ENCODE measurements around the gene CTRB1. TPM values are rescaled to one million over a fixed set of nuclear protein-coding genes. Genes with fewer than 3 reads are reported as not detected.

The CTRB1 gene
- total RNA-seq, 1 experiment from 2014 or later = not detected

- H4K20me1 ChIP-seq (ENCODE audit: control insufficient read depth, insufficient read depth, insufficient read length) = no peaks in the 10 kb centered on the region
- no peak for DNase-seq
These were observed 27.9 kb downstream of the CTRB1 start for GRCh38 chr16:75246504-75247205.

More at GRCh38 chr16:75246504-75247205, 27.9 kb downstream of the CTRB1 start:
- H2AFZ ChIP-seq (ENCODE audit: low read length) = no peak overlapping the region
- Mint-ChIP-seq H3K27ac (peak overlapping the region; percentile 83 to 97 (median 84)), H3K4me3 (no peak overlapping the region; a peak in 1 of 5 replicates), H3K27me3 (ENCODE audit: low read depth) (no peaks in the 10 kb centered on the region; the same call in 1 of the 2 replicates), H3K9me3 (no peaks in the 10 kb centered on the region), H3K4me1 (peaks cover 43 to 50% of the 10 kb centered on the region in 2 experiments), H3K36me3 (ENCODE audit: insufficient read depth in 1 of 3, low read depth in 3 of 3) (peaks cover 18 to 24% (median 19%) of the 10 kb centered on the region in 3 experiments; a peak in 6 of 7 replicates)
- no peak overlapping the region for H4K5ac ChIP-seq (ENCODE audit: insufficient read length, low read depth, low read length)
- H3K4me2 ChIP-seq (ENCODE audit: insufficient read depth, insufficient read length, low read length) = no peak overlapping the region
- H2BK15ac ChIP-seq (ENCODE audit: low read depth, low read length) = no peak overlapping the region
- H3K9ac ChIP-seq (ENCODE audit: extremely low read depth, insufficient read length, low read length) = no peak overlapping the region
- no CpG with 5 or more reads among the region's 12 CpGs for WGBS (ENCODE audit: extremely low coverage, insufficient read length, low lambda C conversion rate)
- H3K14ac ChIP-seq (ENCODE audit: insufficient read depth, low read length) = no peak overlapping the region; the same call in 1 of the 2 replicates
- H2BK20ac ChIP-seq (ENCODE audit: low read depth, low read length, poor library complexity, severe bottlenecking) = no peak overlapping the region
- no peak overlapping the region for H3K56ac ChIP-seq (ENCODE audit: insufficient read length, low read depth, low read length)
- H2BK12ac ChIP-seq (ENCODE audit: insufficient read length, low read depth, low read length) = no peak overlapping the region
- no peak overlapping the region for H2AK5ac ChIP-seq (ENCODE audit: insufficient read length, low read length)
- no peaks in the 10 kb centered on the region for H3K9me3 ChIP-seq (ENCODE audit: control insufficient read depth, low read depth, low read length)
- TF ChIP-seq CTCF (conservative IDR thresholded peaks at IDR 0.05) = no peak
- H2BK5ac ChIP-seq (ENCODE audit: insufficient read length, low read length) = no peak overlapping the region
- no peak overlapping the region for H3K23ac ChIP-seq (ENCODE audit: insufficient read length, low read depth, low read length)
- peaks cover 13% of the 10 kb centered on the region for H3K79me1 ChIP-seq (ENCODE audit: insufficient read depth, low read depth, low read length, poor library complexity, severe bottlenecking)
- peaks cover 2% of the 10 kb centered on the region; the same call in 1 of the 2 replicates for H3K4me1 ChIP-seq (ENCODE audit: insufficient read depth, low read length)
- peaks cover 6% of the 10 kb centered on the region for H3K23me2 ChIP-seq (ENCODE audit: insufficient read length, low read depth, low read length, poor library complexity, severe bottlenecking)
- no peak overlapping the region for H3K27ac ChIP-seq (ENCODE audit: insufficient read length, low read depth, low read length)
- no peak overlapping the region for H3K4ac ChIP-seq (ENCODE audit: low read depth, low read length)
- no peak overlapping the region for H3K18ac ChIP-seq (ENCODE audit: insufficient read length, low read depth, low read length)
- no peak overlapping the region for H4K8ac ChIP-seq (replicated peaks; ENCODE audit: insufficient read length, low read depth, low read length)
- H2BK120ac ChIP-seq (ENCODE audit: low read depth, low read length, poor library complexity, severe bottlenecking) = no peak overlapping the region
- H4K91ac ChIP-seq (ENCODE audit: insufficient read length, low read depth, low read length) = no peak overlapping the region
- peaks cover 53% of the 10 kb centered on the region; the same call in 1 of the 2 replicates for H3K79me2 ChIP-seq (ENCODE audit: insufficient read depth, low read length)
- no peak overlapping the region for H3T11ph ChIP-seq (ENCODE audit: low read length)
- no peaks in the 10 kb centered on the region for H3K27me3 ChIP-seq (ENCODE audit: insufficient read depth, low read length)

Data from H9 (cell line).